HCT116 (cell line): ENCODE data around the gene PDE4D.

Experiments
- CTCF ChIP-seq, 3 experiments: fragments of 200-600 bp in 1 of 3; sonication (generic) in 1 of 3; IDR thresholded peaks in 2 of 3; conservative IDR thresholded peaks in 1 of 3; 2 replicates each; pipeline ENCODE4 v1.5.1; 2012 to 2017; ENCODE audit warnings: low read depth in 2 of 3, low read length in 2 of 3, antibody characterized with exemption in 1 of 3, borderline replicate concordance in 1 of 3, control low read depth in 1 of 3, mild to moderate bottlenecking in 1 of 3, mixed read lengths in 1 of 3, mixed run types in 1 of 3, moderate library complexity in 1 of 3; ENCODE audit not compliant: insufficient read depth in 1 of 3
- EZH2 ChIP-seq: fragments of 200-600 bp; sonication (generic); IDR thresholded peaks from 2 replicates; pipeline ENCODE4 v1.6.1; 2017; ENCODE audit warnings: antibody characterized with exemption, mixed run types
- FOSL1 ChIP-seq: IDR thresholded peaks from 2 replicates; pipeline ENCODE4 v1.6.1; 2012; ENCODE audit warnings: low read depth
- JUND ChIP-seq: IDR thresholded peaks from 2 replicates; pipeline ENCODE4 v1.6.1; 2012
- POLR2AphosphoS5 ChIP-seq: IDR thresholded peaks from 2 replicates; pipeline ENCODE4 v1.6.1; 2011; ENCODE audit warnings: mild to moderate bottlenecking, low read depth, low read length, moderate library complexity
- RAD21 ChIP-seq: IDR thresholded peaks from 2 replicates; pipeline ENCODE4 v1.6.1; 2012; ENCODE audit warnings: low read depth, mild to moderate bottlenecking
- YY1 ChIP-seq: IDR thresholded peaks from 2 replicates; pipeline ENCODE4 v1.6.1; 2011; ENCODE audit warnings: low read length, low read depth, moderate library complexity, mild to moderate bottlenecking; ENCODE audit not compliant: insufficient replicate concordance; ENCODE audit errors: extremely low read depth
- ZBTB33 ChIP-seq: IDR thresholded peaks from 2 replicates; pipeline ENCODE4 v1.6.1; 2011; ENCODE audit warnings: mild to moderate bottlenecking, low read length, moderate library complexity; ENCODE audit not compliant: insufficient replicate concordance; ENCODE audit errors: extremely low read depth

DNA sequence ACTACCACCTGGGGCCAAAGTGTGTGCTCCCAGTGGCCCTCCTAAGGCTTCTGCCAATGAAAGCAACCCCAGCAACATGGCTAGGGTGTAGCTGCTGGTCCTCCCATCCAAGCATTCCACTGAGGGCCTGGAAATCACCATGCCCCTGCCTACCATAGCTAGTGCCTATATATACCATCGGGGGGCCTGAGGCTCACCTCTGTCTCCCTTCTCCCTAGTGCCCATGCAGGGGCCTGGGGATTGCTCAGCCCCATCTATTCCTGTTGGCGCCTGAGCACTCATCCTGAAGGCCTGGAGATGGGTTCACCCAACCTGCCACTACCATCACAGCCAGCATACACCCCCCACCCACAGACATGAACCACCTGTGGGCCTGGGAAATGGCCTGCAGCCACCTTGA lies 943.3 kb downstream of the PDE4D start:
- TF ChIP-seq POLR2AphosphoS5 = no peak
- TF ChIP-seq CTCF (IDR thresholded peaks at IDR 0.05 in 2 of 3, conservative IDR thresholded peaks at IDR 0.05 in 1 of 3; ENCODE audit: borderline replicate concordance in 1 of 3, insufficient read depth in 1 of 3, low read depth in 2 of 3, low read length in 2 of 3) = no peak
- TF ChIP-seq ZBTB33 = no peak
- TF ChIP-seq FOSL1 = no peak
- no peak for TF ChIP-seq EZH2
- TF ChIP-seq RAD21 = no peak
- no peak for TF ChIP-seq JUND
- TF ChIP-seq YY1 = no peak
